Measurements from ENCODE around the gene TANC1. TPM values are rescaled to one million over a fixed set of nuclear protein-coding genes. Genes with fewer than 3 reads are reported as not detected.

Gene TANC1
- total and polyA plus RNA-seq, 3 donors from 2014 or later: 8.6 to 19.3 (median 16.2) TPM

- Histone ChIP-seq H3K27ac (no peak overlapping the region), H3K36me3 (ENCODE audit: low read depth, missing control alignments) (no peaks in the 10 kb centered on the region), H3K4me1 (no peaks in the 10 kb centered on the region), H3K4me3 (no peak overlapping the region), H3K9me3 (no peaks in the 10 kb centered on the region), H3K27me3 (no peaks in the 10 kb centered on the region)
- intact Hi-C loops (cut with DNase I; ENCODE audit: low total_unique reads): no loop called here
- 93 to 96% methylated on average over 8 of the region's 8 CpGs for WGBS, 2 donors
- TF ChIP-seq, protein P1, sequence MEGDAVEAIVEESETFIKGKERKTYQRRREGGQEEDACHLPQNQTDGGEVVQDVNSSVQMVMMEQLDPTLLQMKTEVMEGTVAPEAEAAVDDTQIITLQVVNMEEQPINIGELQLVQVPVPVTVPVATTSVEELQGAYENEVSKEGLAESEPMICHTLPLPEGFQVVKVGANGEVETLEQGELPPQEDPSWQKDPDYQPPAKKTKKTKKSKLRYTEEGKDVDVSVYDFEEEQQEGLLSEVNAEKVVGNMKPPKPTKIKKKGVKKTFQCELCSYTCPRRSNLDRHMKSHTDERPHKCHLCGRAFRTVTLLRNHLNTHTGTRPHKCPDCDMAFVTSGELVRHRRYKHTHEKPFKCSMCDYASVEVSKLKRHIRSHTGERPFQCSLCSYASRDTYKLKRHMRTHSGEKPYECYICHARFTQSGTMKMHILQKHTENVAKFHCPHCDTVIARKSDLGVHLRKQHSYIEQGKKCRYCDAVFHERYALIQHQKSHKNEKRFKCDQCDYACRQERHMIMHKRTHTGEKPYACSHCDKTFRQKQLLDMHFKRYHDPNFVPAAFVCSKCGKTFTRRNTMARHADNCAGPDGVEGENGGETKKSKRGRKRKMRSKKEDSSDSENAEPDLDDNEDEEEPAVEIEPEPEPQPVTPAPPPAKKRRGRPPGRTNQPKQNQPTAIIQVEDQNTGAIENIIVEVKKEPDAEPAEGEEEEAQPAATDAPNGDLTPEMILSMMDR (IDR thresholded peaks at IDR 0.05): no peak
- no peak for TF ChIP-seq POLR2A (IDR thresholded peaks at IDR 0.05)
- no peak for DNase-seq
Measured at GRCh38 chr2:159179096-159179495, 210.7 kb downstream of the TANC1 start.

DNA sequence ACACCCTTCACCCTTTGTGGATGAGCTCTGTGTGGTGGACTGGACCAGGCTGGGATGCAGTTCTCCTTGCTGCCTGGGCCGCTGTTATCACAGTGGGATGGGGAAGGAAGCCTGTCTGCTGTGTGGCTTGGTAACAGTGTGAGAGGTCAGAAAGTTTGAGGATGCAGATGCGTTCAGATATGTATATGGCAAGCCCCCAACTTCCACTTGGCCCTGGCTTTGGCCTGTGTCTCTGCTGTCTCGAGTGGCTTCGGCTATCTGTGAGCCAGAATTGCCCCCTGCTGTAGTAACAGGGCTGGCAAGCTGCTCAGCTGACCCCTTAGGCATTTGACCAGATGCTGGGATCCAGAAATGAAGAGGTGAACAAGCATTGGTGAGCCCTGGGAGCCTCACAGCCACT lies 211.3 kb downstream of the TANC1 start:
- Histone ChIP-seq H3K27ac (no peak overlapping the region), H3K4me1 (no peaks in the 10 kb centered on the region), H3K36me3 (ENCODE audit: low read depth, missing control alignments) (no peaks in the 10 kb centered on the region), H3K27me3 (no peaks in the 10 kb centered on the region), H3K4me3 (no peak overlapping the region), H3K9me3 (no peaks in the 10 kb centered on the region)
- TF ChIP-seq POLR2A (IDR thresholded peaks at IDR 0.05): no peak
- TF ChIP-seq, protein P1 (IDR thresholded peaks at IDR 0.05): no peak
- intact Hi-C loops (cut with DNase I; ENCODE audit: low total_unique reads): no loop called here
- WGBS, 2 donors: 96 to 100% methylated on average over 3 to 4 of the region's 4 CpGs
- DNase-seq: no peak

DNA sequence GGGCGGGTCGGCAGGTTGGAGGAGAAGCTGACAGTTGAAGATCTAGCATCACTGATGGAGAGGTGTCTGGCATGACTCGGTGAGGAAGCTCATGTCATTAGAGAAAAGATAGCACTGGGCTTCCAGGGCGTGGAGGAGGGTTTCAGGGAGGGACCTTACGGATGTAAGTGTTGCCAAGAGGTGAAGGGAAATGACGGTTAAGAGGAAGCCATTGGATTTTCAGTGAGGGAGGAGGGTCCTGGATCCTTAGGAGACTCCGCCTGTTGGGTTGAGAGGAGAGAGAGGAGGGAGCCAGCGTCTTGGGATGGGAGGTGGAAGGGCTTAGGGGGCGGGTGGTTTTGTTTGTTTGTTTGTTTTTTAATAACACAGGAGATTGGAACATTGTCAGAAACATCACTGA lies 214.9 kb downstream of the TANC1 start:
- no peaks in the 10 kb centered on the region for H3K9me3 ChIP-seq
- intact Hi-C loops (cut with DNase I; ENCODE audit: low total_unique reads): no loop called here

GRCh38 chr2:159185401-159186130 lies 217.1 kb downstream of the TANC1 start:
- H3K27me3 ChIP-seq: no peaks in the 10 kb centered on the region
- WGBS, 2 donors: 93 to 95% methylated on average over 14 of the region's 14 CpGs
- no peaks in the 10 kb centered on the region for H3K9me3 ChIP-seq
- intact Hi-C loops (cut with DNase I; ENCODE audit: low total_unique reads): no loop called here
- H3K4me3 ChIP-seq: no peak overlapping the region
- no peak overlapping the region for H3K27ac ChIP-seq
- no peak for TF ChIP-seq POLR2A (IDR thresholded peaks at IDR 0.05)
- TF ChIP-seq, protein P1 (IDR thresholded peaks at IDR 0.05): no peak
- H3K36me3 ChIP-seq (ENCODE audit: low read depth, missing control alignments): no peaks in the 10 kb centered on the region
- DNase-seq: no peak
- no peaks in the 10 kb centered on the region for H3K4me1 ChIP-seq

More for the DNA sequence above, 214.9 kb downstream of the TANC1 start:
- no peak for TF ChIP-seq POLR2A (IDR thresholded peaks at IDR 0.05)
- TF ChIP-seq, protein P1 (IDR thresholded peaks at IDR 0.05): no peak
- H3K36me3 ChIP-seq (ENCODE audit: low read depth, missing control alignments): no peaks in the 10 kb centered on the region
- H3K27ac ChIP-seq: no peak overlapping the region
- WGBS, 2 donors: 81 to 82% methylated on average over 9 of the region's 9 CpGs
- H3K4me3 ChIP-seq: no peak overlapping the region
- no peak for DNase-seq
- no peaks in the 10 kb centered on the region for H3K4me1 ChIP-seq
- no peaks in the 10 kb centered on the region for H3K27me3 ChIP-seq

DNA sequence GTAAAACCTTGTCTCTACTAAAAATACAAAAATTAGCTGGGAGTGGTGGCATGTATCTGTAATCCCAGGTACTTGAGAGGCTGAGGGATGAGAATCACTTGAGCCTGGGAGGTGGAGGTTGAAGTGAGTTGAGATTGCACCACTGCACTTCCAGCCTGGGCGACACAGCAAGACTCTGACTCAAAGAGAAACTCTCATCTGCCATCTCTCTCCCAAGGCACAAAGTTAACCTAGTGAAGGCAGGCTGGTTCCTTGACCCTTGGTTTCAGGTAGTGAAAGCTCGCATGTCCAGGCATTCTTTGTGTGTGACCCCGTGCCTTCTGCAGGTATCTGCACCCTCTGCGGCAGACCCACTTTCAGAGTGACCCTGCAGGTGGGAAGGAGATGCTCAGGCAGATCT lies 218.0 kb downstream of the TANC1 start:
- 87 to 96% methylated on average over 4 of the region's 4 CpGs for WGBS, 2 donors
- intact Hi-C loops (cut with DNase I; ENCODE audit: low total_unique reads): no loop called here
- H3K36me3 ChIP-seq (ENCODE audit: low read depth, missing control alignments): no peaks in the 10 kb centered on the region

More for the DNA sequence above, 218.0 kb downstream of the TANC1 start:
- TF ChIP-seq, protein P1 (IDR thresholded peaks at IDR 0.05): no peak
- no peak for TF ChIP-seq POLR2A (IDR thresholded peaks at IDR 0.05)
- Histone ChIP-seq H3K27me3 (no peaks in the 10 kb centered on the region), H3K4me1 (no peaks in the 10 kb centered on the region), H3K4me3 (no peak overlapping the region), H3K27ac (no peak overlapping the region), H3K9me3 (no peaks in the 10 kb centered on the region)
- no peak for DNase-seq

Measured in testis (tissue), 3 donors.